Lower lobe of right lung (tissue), 2 donors: ENCODE measurements around the gene TFRC. TPM values are rescaled to one million over a fixed set of nuclear protein-coding genes. Genes with fewer than 3 reads are reported as not detected.
"Not testable (repeated sequence)": the region's sequence is repeated elsewhere in the genome, so short reads cannot be mapped to it uniquely, and the experiment has no call there.

ENCODE experiments used
- ATAC-seq, 2 donors: fragments of 200-7000 bp; cut with Tn5 transposase; one replicate each; pipeline ENCODE4 v1.9.1; 2020 to 2022; ENCODE audit warnings: mild to moderate bottlenecking in 2 of 2, moderate library complexity in 2 of 2
- DNase-seq: peaks from one replicate; pipeline ENCODE4 v3.0.0-alpha.2; 2020
- H3K27ac ChIP-seq: fragments of 200-600 bp; one replicate; pipeline ENCODE4 v1.8.0; 2022
- H3K27me3 ChIP-seq: fragments of 200-600 bp; one replicate; pipeline ENCODE4 v1.8.0; 2022; ENCODE audit warnings: low read depth
- H3K36me3 ChIP-seq: fragments of 200-600 bp; one replicate; pipeline ENCODE4 v1.8.0; 2022; ENCODE audit warnings: mild to moderate bottlenecking
- H3K4me1 ChIP-seq: fragments of 200-600 bp; one replicate; pipeline ENCODE4 v1.8.0; 2022
- H3K4me3 ChIP-seq: fragments of 200-600 bp; one replicate; pipeline ENCODE4 v1.8.0; 2022; ENCODE audit warnings: mild to moderate bottlenecking
- H3K9me3 ChIP-seq: fragments of 200-600 bp; one replicate; pipeline ENCODE4 v1.8.0; 2022
- CTCF ChIP-seq: fragments of 200-600 bp; IDR thresholded peaks from one replicate; pipeline ENCODE4 v1.8.0; 2022; ENCODE audit warnings: antibody characterized with exemption, mild to moderate bottlenecking
- intact Hi-C: fragments of 100-400 bp; cut with DNase I; formaldehyde crosslinking; loops from one replicate; pipeline ENCODE4 v1.11.0; 2022
- total RNA-seq: library from RNA; stranded (reverse); fragmentation: NEBNext Ultra II Directional; extraction: Animal tissue kit (Norgen Biotek cat#: 25700); gene quantifications from one replicate; pipeline ENCODE4 v1.2.1, GENCODE V29; 2021
- donor health status: DM: no; HTN: yes; CAD: no; lungs with severe emphysema.

Gene TFRC
- total RNA-seq, 1 donor from 2014 or later: 478 TPM

- ATAC-seq: no peak
- no peak for DNase-seq
- TF ChIP-seq CTCF: no peak
These were observed 39.2 kb downstream of the TFRC start for GRCh38 chr3:196042673-196043072.

GRCh38 chr3:196039359-196039758 lies 42.5 kb downstream of the TFRC start:
- TF ChIP-seq CTCF: no peak
- H3K4me1 ChIP-seq: no peaks in the 10 kb centered on the region
- no peaks in the 10 kb centered on the region for H3K36me3 ChIP-seq
- no peaks in the 10 kb centered on the region for H3K27me3 ChIP-seq
- no peak for DNase-seq
- H3K9me3 ChIP-seq: no peaks in the 10 kb centered on the region
- intact Hi-C loops: no loop called here
- no peak for ATAC-seq
- H3K27ac ChIP-seq: no peak overlapping the region
- no peak overlapping the region for H3K4me3 ChIP-seq

More at GRCh38 chr3:196042673-196043072, 39.2 kb downstream of the TFRC start:
- Histone ChIP-seq H3K27me3 (no peaks in the 10 kb centered on the region), H3K9me3 (no peaks in the 10 kb centered on the region), H3K27ac (no peak overlapping the region), H3K4me3 (no peak overlapping the region), H3K36me3 (no peaks in the 10 kb centered on the region), H3K4me1 (no peaks in the 10 kb centered on the region)
- intact Hi-C loops: no loop called here

- DNase-seq, H3K27me3 ChIP-seq, H3K27ac ChIP-seq, H3K4me3 ChIP-seq, H3K9me3 ChIP-seq, intact Hi-C loops, H3K4me1 ChIP-seq, H3K36me3 ChIP-seq: not testable (repeated sequence)
- peak; percentile 61 to 71 for ATAC-seq
- peak; percentile 36 for TF ChIP-seq CTCF
These were observed 55.8 kb downstream of the TFRC start for GRCh38 chr3:196026059-196026458.

GRCh38 chr3:196024968-196025367 lies 56.9 kb downstream of the TFRC start:
- TF ChIP-seq CTCF: no peak
- intact Hi-C loops: no loop called here
- no peaks in the 10 kb centered on the region for H3K27me3 ChIP-seq
- no peak overlapping the region for H3K4me3 ChIP-seq
- DNase-seq: no peak
- H3K36me3 ChIP-seq: no peaks in the 10 kb centered on the region
- no peaks in the 10 kb centered on the region for H3K4me1 ChIP-seq
- no peak overlapping the region for H3K27ac ChIP-seq
- ATAC-seq: no peak
- H3K9me3 ChIP-seq: no peaks in the 10 kb centered on the region

- Histone ChIP-seq H3K4me3 (no peak overlapping the region), H3K4me1 (no peaks in the 10 kb centered on the region), H3K27ac (no peak overlapping the region), H3K9me3 (no peaks in the 10 kb centered on the region), H3K36me3 (no peaks in the 10 kb centered on the region), H3K27me3 (no peaks in the 10 kb centered on the region)
- intact Hi-C loops: no loop called here
- TF ChIP-seq CTCF: no peak
- ATAC-seq: no peak
- no peak for DNase-seq
These were observed 57.9 kb downstream of the TFRC start for GRCh38 chr3:196023947-196024346.

- intact Hi-C loops, H3K27ac ChIP-seq, H3K4me1 ChIP-seq, H3K4me3 ChIP-seq, ATAC-seq, H3K36me3 ChIP-seq, H3K27me3 ChIP-seq, DNase-seq, H3K9me3 ChIP-seq: not testable (repeated sequence)
These were observed 59.4 kb downstream of the TFRC start for GRCh38 chr3:196022499-196022878.
